ENCODE results near the gene SUPT3H. TPM values are rescaled to one million over a fixed set of nuclear protein-coding genes. Genes with fewer than 3 reads are reported as not detected.

Gene SUPT3H
- total RNA-seq, 1 experiment from 2014 or later, result 10.3 TPM

GRCh38 chr6:45302832-45303231 lies 74.9 kb downstream of the SUPT3H start:
- intact Hi-C loops (cut with micrococcal nuclease; ENCODE audit: unreplicated experiment), result no loop called here
- BruUV-seq (replicated peaks), result no TSS peak
- no peak overlapping the region for H3K27ac Mint-ChIP-seq (ENCODE audit: unreplicated experiment)
- peaks cover 4% of the 10 kb centered on the region for H3K9me3 Mint-ChIP-seq (ENCODE audit: low read depth, unreplicated experiment)
- no peaks in the 10 kb centered on the region for H3K4me1 Mint-ChIP-seq (ENCODE audit: low read depth, unreplicated experiment)
- H3K4me3 Mint-ChIP-seq (ENCODE audit: low read depth, unreplicated experiment), result no peak overlapping the region
- CTCF ChIA-PET, result no interaction called here
- no peak for TF ChIP-seq CTCF (IDR thresholded peaks at IDR 0.05; ENCODE audit: unreplicated experiment)
- no peaks in the 10 kb centered on the region for H3K36me3 Mint-ChIP-seq (ENCODE audit: insufficient read depth, unreplicated experiment)
- no peak for DNase-seq
- no peaks in the 10 kb centered on the region for H3K27me3 Mint-ChIP-seq (ENCODE audit: unreplicated experiment)

- TF ChIP-seq CTCF (IDR thresholded peaks at IDR 0.05; ENCODE audit: unreplicated experiment), result no peak
- Mint-ChIP-seq H3K27me3 (ENCODE audit: unreplicated experiment) (no peaks in the 10 kb centered on the region), H3K4me1 (ENCODE audit: low read depth, unreplicated experiment) (no peaks in the 10 kb centered on the region), H3K36me3 (ENCODE audit: insufficient read depth, unreplicated experiment) (no peaks in the 10 kb centered on the region), H3K4me3 (ENCODE audit: low read depth, unreplicated experiment) (no peak overlapping the region), H3K27ac (ENCODE audit: unreplicated experiment) (no peak overlapping the region), H3K9me3 (ENCODE audit: low read depth, unreplicated experiment) (peaks cover 4% of the 10 kb centered on the region)
- CTCF ChIA-PET, result no interaction called here
- BruUV-seq (replicated peaks), result no TSS peak
- intact Hi-C loops (cut with micrococcal nuclease; ENCODE audit: unreplicated experiment), result no loop called here
- no peak for DNase-seq
These were observed 76.2 kb downstream of the SUPT3H start for GRCh38 chr6:45301348-45302142.

- intact Hi-C loops (cut with micrococcal nuclease; ENCODE audit: unreplicated experiment), result no loop called here
- CTCF ChIA-PET, result no interaction called here
- no peak for TF ChIP-seq CTCF (IDR thresholded peaks at IDR 0.05; ENCODE audit: unreplicated experiment)
- DNase-seq, result no peak
- BruUV-seq (replicated peaks), result no TSS peak
- peaks cover 4% of the 10 kb centered on the region for H3K9me3 Mint-ChIP-seq (ENCODE audit: low read depth, unreplicated experiment)
- no peak overlapping the region for H3K27ac Mint-ChIP-seq (ENCODE audit: unreplicated experiment)
- no peaks in the 10 kb centered on the region for H3K36me3 Mint-ChIP-seq (ENCODE audit: insufficient read depth, unreplicated experiment)
- no peaks in the 10 kb centered on the region for H3K4me1 Mint-ChIP-seq (ENCODE audit: low read depth, unreplicated experiment)
- no peaks in the 10 kb centered on the region for H3K27me3 Mint-ChIP-seq (ENCODE audit: unreplicated experiment)
- H3K4me3 Mint-ChIP-seq (ENCODE audit: low read depth, unreplicated experiment), result no peak overlapping the region
These were observed 77.0 kb downstream of the SUPT3H start for GRCh38 chr6:45300736-45301135.

- Mint-ChIP-seq H3K27me3 (ENCODE audit: unreplicated experiment) (no peaks in the 10 kb centered on the region), H3K4me1 (ENCODE audit: low read depth, unreplicated experiment) (no peaks in the 10 kb centered on the region), H3K36me3 (ENCODE audit: insufficient read depth, unreplicated experiment) (no peaks in the 10 kb centered on the region), H3K27ac (ENCODE audit: unreplicated experiment) (no peak overlapping the region), H3K9me3 (ENCODE audit: low read depth, unreplicated experiment) (peaks cover 4% of the 10 kb centered on the region), H3K4me3 (ENCODE audit: low read depth, unreplicated experiment) (no peak overlapping the region)
- BruUV-seq (replicated peaks), result no TSS peak
- no peak for DNase-seq
- intact Hi-C loops (cut with micrococcal nuclease; ENCODE audit: unreplicated experiment), result no loop called here
- no peak for TF ChIP-seq CTCF (IDR thresholded peaks at IDR 0.05; ENCODE audit: unreplicated experiment)
- CTCF ChIA-PET, result interaction anchor here (0.7 kb wide), 1 partner anchor 391 kb away, joined by 3 read pairs; no protein-coding TSS in a partner anchor
These were observed 78.6 kb downstream of the SUPT3H start for GRCh38 chr6:45299096-45299581.

All from Calu3 (cell line).